ENCODE measurements around the gene TMEM18.
"Not testable (repeated sequence)": the region's sequence is repeated elsewhere in the genome, so short reads cannot be mapped to it uniquely, and the experiment has no call there.

DNA sequence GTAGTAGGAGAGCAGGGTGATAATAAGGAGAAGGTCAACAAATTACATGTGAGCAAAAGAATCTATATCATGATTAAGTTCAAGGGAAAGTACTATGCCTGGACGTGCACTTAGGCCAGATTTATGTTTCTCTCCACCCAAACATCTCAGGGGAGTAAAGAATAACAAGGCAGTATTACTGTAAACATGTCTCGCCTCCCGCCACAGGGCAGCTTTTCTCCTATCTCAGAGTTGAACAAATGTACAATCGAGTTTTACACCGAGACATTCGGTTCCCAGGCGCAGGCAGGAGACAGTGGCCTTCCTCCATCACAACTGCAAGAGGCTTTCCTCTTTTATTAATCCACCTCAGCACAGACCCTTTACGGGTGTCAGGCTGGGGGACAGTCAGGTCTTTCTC lies 25.6 kb upstream of the TMEM18 start:
- TF ChIP-seq, protein P1, sequence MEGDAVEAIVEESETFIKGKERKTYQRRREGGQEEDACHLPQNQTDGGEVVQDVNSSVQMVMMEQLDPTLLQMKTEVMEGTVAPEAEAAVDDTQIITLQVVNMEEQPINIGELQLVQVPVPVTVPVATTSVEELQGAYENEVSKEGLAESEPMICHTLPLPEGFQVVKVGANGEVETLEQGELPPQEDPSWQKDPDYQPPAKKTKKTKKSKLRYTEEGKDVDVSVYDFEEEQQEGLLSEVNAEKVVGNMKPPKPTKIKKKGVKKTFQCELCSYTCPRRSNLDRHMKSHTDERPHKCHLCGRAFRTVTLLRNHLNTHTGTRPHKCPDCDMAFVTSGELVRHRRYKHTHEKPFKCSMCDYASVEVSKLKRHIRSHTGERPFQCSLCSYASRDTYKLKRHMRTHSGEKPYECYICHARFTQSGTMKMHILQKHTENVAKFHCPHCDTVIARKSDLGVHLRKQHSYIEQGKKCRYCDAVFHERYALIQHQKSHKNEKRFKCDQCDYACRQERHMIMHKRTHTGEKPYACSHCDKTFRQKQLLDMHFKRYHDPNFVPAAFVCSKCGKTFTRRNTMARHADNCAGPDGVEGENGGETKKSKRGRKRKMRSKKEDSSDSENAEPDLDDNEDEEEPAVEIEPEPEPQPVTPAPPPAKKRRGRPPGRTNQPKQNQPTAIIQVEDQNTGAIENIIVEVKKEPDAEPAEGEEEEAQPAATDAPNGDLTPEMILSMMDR (IDR thresholded peaks at IDR 0.05), result not testable (repeated sequence)
- TF ChIP-seq EZH2 (IDR thresholded peaks at IDR 0.05), result not testable (repeated sequence)

Data from neural progenitor cell (in vitro differentiated cells).